Neural cell (in vitro differentiated cells): ENCODE measurements around the gene SLMAP. TPM values are rescaled to one million over a fixed set of nuclear protein-coding genes. Genes with fewer than 3 reads are reported as not detected.

ENCODE experiments used
- H2AFZ ChIP-seq: fragments of 200-600, 300-800 bp; sonication (generic), shearing (Covaris generic); 2 replicates; pipeline ENCODE4 v1.6.0; 2014; ENCODE audit warnings: low read depth, mild to moderate bottlenecking, antibody characterized with exemption, low read length, moderate library complexity
- H3F3A ChIP-seq: fragments of 200-600 bp; shearing (Covaris generic); 2 replicates; pipeline ENCODE4 v1.6.1; 2016; ENCODE audit warnings: mild to moderate bottlenecking, moderate library complexity, mixed read lengths, antibody characterized with exemption, low read length; ENCODE audit not compliant: insufficient read depth, poor library complexity, severe bottlenecking
- H3K27ac ChIP-seq: fragments of 200-600, 300-800 bp; sonication (generic), shearing (Covaris generic); 2 replicates; pipeline ENCODE4 v1.5.1; 2014; ENCODE audit warnings: mild to moderate bottlenecking, low read length, moderate library complexity
- H3K27me3 ChIP-seq: fragments of 300-800, 200-600 bp; sonication (generic), shearing (Covaris generic); 2 replicates; pipeline ENCODE4 v1.6.0; 2014; ENCODE audit warnings: mild to moderate bottlenecking, low read depth, low read length, moderate library complexity; ENCODE audit not compliant: insufficient read depth
- H3K36me3 ChIP-seq: fragments of 300-800, 200-600 bp; sonication (generic), shearing (Covaris generic); 2 replicates; pipeline ENCODE4 v1.5.1; 2014; ENCODE audit warnings: mild to moderate bottlenecking, antibody characterized with exemption, low read length, moderate library complexity; ENCODE audit not compliant: insufficient read depth
- H3K4me2 ChIP-seq: fragments of 300-800, 200-600 bp; sonication (generic), shearing (Covaris generic); 2 replicates; pipeline ENCODE4 v1.6.0; 2014; ENCODE audit warnings: mild to moderate bottlenecking, low read length
- H3K4me3 ChIP-seq: fragments of 300-800, 200-600 bp; sonication (generic), shearing (Covaris generic); 2 replicates; pipeline ENCODE4 v1.5.1; 2014; ENCODE audit warnings: mild to moderate bottlenecking, low read length, moderate library complexity
- H3K79me2 ChIP-seq: fragments of 200-600 bp; shearing (Covaris generic); replicated peaks from 2 replicates; pipeline ENCODE4 v1.6.0; 2014; ENCODE audit warnings: mild to moderate bottlenecking, low read length, moderate library complexity; ENCODE audit not compliant: insufficient read depth
- H3K9ac ChIP-seq: fragments of 300-800, 200-600 bp; sonication (generic), shearing (Covaris generic); 2 replicates; pipeline ENCODE4 v1.6.1; 2016; ENCODE audit warnings: mild to moderate bottlenecking, low read length, mixed read lengths
- H3K9me2 ChIP-seq: fragments of 200-600 bp; shearing (Covaris generic); 2 replicates; pipeline ENCODE4 v1.6.1; 2016; ENCODE audit warnings: mild to moderate bottlenecking, low read length, mixed read lengths; ENCODE audit not compliant: insufficient read depth
- H3K9me3 ChIP-seq: fragments of 200-600, 300-800 bp; sonication (generic), shearing (Covaris generic); 2 replicates; pipeline ENCODE4 v1.6.1; 2016; ENCODE audit warnings: mild to moderate bottlenecking, mixed run types, low read length, moderate library complexity, mixed read lengths
- H4K20me1 ChIP-seq: fragments of 200-600 bp; shearing (Covaris generic); 2 replicates; pipeline ENCODE4 v1.6.1; 2016; ENCODE audit warnings: mild to moderate bottlenecking, mixed run types; ENCODE audit not compliant: insufficient read depth
- EP300 ChIP-seq: fragments of 450-650 bp; conservative IDR thresholded peaks from 2 replicates; pipeline ENCODE4 v1.6.1; 2014; ENCODE audit warnings: antibody characterized with exemption, mild to moderate bottlenecking, moderate library complexity; ENCODE audit not compliant: poor library complexity, severe bottlenecking
- EZH2 ChIP-seq: fragments of 200-600, 300-800 bp; shearing (Covaris generic), sonication (generic); IDR thresholded peaks from 2 replicates; pipeline ENCODE4 v1.6.1; 2014; ENCODE audit warnings: antibody characterized with exemption, low read length, borderline replicate concordance, mild to moderate bottlenecking; ENCODE audit not compliant: insufficient read depth, poor library complexity, severe bottlenecking
- MXI1 ChIP-seq: fragments of 450-650 bp; conservative IDR thresholded peaks from 2 replicates; pipeline ENCODE4 v1.6.1; 2014; ENCODE audit warnings: antibody characterized with exemption, mild to moderate bottlenecking; ENCODE audit not compliant: poor library complexity, severe bottlenecking
- POLR2AphosphoS5 ChIP-seq: IDR thresholded peaks from 2 replicates; pipeline ENCODE4 v1.6.1; 2012
- RAD21 ChIP-seq: fragments of 450-650 bp; conservative IDR thresholded peaks from 2 replicates; pipeline ENCODE4 v1.6.1; 2014; ENCODE audit warnings: antibody characterized with exemption, mild to moderate bottlenecking, moderate library complexity
- SMC3 ChIP-seq: fragments of 450-650 bp; conservative IDR thresholded peaks from 2 replicates; pipeline ENCODE4 v1.6.1; 2014; ENCODE audit warnings: antibody characterized with exemption, mild to moderate bottlenecking, moderate library complexity; ENCODE audit not compliant: poor library complexity
- TAF1 ChIP-seq: IDR thresholded peaks from 2 replicates; pipeline ENCODE4 v1.6.1; 2012; ENCODE audit warnings: low read depth
- polyA plus RNA-seq: library from polyadenylated mRNA; depleted of rRNA; stranded (reverse); fragments of >200 nt; gene quantifications from 2 replicates; pipeline ENCODE4 v1.2.3, GENCODE V29; 2014
- TF ChIP-seq, protein P1 (sequence below): IDR thresholded peaks from 2 replicates; pipeline ENCODE4 v1.6.1; 2012; ENCODE audit warnings: borderline replicate concordance
- TF ChIP-seq, protein P2 (sequence below): fragments of 450-650 bp; IDR thresholded peaks from 2 replicates; pipeline ENCODE4 v1.5.1; 2014; ENCODE audit warnings: antibody characterized with exemption, mild to moderate bottlenecking, moderate library complexity; ENCODE audit not compliant: poor library complexity, severe bottlenecking

Gene SLMAP
- polyA plus RNA-seq, 1 donor from 2014 or later: 42.1 TPM

DNA sequence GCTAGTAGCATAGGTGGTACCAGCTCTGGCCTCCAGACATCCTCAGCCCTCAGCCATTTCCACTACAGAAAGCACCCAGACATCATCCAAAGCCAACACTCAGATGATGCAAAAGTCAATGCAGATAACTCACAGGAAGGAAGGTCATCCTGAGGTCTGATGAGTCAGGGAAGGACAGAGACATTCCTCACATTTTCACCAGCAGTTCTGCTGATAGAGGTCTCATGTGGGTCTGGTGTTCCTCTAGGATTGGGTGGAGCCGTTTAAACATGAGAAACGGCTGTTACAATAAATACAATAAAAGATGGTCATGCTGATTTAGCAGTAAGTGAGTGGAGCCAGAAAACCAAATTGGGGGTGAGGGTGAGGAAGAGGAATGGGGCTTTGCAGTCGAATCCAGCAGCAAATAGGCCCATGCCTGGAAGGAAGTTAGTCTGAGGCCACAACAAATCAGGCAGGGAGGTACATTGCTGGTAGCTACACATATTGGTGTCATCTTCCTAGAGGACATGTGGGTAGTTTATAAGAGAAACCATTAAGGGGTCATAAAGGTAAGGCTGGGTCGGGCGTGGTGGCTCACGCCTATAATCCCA is 218.8 kb downstream of the SLMAP start:
- no peak overlapping the region for H3K4me2 ChIP-seq
- H3K27ac ChIP-seq: no peak overlapping the region
- no peaks in the 10 kb centered on the region for H3K36me3 ChIP-seq
- no peak overlapping the region for H3K9ac ChIP-seq
- no peaks in the 10 kb centered on the region for H4K20me1 ChIP-seq
- H3K27me3 ChIP-seq: no peaks in the 10 kb centered on the region
- no peaks in the 10 kb centered on the region for H3K79me2 ChIP-seq
- H3K9me3 ChIP-seq: no peaks in the 10 kb centered on the region
- H2AFZ ChIP-seq: no peak overlapping the region
- H3K4me3 ChIP-seq: no peak overlapping the region
- H3F3A ChIP-seq: no peaks in the 10 kb centered on the region
- H3K9me2 ChIP-seq: no peaks in the 10 kb centered on the region
- TF ChIP-seq EP300 (no peak), TAF1 (no peak), POLR2AphosphoS5 (no peak)

DNA sequence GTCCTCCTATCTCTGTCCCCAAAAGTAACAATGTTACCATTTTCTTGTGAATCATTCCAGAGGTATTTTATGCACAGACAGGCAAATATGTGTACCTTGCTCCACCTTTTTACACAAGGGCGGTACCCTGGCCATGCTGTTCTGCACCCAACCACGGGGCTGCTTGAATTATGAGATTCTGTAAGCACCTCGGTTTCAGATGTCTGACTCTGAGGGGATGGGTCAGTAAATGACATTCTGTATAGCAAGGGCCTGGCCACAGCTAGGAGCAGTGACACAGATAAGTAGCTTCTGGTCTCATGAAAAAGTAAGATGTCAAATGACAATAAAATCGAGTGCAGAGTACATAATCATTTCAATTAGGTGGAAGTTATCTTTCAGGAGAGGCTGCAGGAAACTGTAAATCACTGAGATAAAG is 221.7 kb downstream of the SLMAP start:
- Histone ChIP-seq H3F3A (no peaks in the 10 kb centered on the region), H2AFZ (no peak overlapping the region), H3K4me3 (no peak overlapping the region), H3K9me2 (no peaks in the 10 kb centered on the region), H3K27ac (no peak overlapping the region), H4K20me1 (no peaks in the 10 kb centered on the region), H3K9ac (no peak overlapping the region), H3K9me3 (no peaks in the 10 kb centered on the region), H3K27me3 (no peaks in the 10 kb centered on the region), H3K4me2 (no peak overlapping the region), H3K36me3 (no peaks in the 10 kb centered on the region), H3K79me2 (no peaks in the 10 kb centered on the region)
- TF ChIP-seq, protein P1, sequence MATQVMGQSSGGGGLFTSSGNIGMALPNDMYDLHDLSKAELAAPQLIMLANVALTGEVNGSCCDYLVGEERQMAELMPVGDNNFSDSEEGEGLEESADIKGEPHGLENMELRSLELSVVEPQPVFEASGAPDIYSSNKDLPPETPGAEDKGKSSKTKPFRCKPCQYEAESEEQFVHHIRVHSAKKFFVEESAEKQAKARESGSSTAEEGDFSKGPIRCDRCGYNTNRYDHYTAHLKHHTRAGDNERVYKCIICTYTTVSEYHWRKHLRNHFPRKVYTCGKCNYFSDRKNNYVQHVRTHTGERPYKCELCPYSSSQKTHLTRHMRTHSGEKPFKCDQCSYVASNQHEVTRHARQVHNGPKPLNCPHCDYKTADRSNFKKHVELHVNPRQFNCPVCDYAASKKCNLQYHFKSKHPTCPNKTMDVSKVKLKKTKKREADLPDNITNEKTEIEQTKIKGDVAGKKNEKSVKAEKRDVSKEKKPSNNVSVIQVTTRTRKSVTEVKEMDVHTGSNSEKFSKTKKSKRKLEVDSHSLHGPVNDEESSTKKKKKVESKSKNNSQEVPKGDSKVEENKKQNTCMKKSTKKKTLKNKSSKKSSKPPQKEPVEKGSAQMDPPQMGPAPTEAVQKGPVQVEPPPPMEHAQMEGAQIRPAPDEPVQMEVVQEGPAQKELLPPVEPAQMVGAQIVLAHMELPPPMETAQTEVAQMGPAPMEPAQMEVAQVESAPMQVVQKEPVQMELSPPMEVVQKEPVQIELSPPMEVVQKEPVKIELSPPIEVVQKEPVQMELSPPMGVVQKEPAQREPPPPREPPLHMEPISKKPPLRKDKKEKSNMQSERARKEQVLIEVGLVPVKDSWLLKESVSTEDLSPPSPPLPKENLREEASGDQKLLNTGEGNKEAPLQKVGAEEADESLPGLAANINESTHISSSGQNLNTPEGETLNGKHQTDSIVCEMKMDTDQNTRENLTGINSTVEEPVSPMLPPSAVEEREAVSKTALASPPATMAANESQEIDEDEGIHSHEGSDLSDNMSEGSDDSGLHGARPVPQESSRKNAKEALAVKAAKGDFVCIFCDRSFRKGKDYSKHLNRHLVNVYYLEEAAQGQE: no peak
- TF ChIP-seq TAF1: no peak
- TF ChIP-seq RAD21: no peak
- no peak for TF ChIP-seq SMC3
- TF ChIP-seq MXI1: no peak
- TF ChIP-seq, protein P2, sequence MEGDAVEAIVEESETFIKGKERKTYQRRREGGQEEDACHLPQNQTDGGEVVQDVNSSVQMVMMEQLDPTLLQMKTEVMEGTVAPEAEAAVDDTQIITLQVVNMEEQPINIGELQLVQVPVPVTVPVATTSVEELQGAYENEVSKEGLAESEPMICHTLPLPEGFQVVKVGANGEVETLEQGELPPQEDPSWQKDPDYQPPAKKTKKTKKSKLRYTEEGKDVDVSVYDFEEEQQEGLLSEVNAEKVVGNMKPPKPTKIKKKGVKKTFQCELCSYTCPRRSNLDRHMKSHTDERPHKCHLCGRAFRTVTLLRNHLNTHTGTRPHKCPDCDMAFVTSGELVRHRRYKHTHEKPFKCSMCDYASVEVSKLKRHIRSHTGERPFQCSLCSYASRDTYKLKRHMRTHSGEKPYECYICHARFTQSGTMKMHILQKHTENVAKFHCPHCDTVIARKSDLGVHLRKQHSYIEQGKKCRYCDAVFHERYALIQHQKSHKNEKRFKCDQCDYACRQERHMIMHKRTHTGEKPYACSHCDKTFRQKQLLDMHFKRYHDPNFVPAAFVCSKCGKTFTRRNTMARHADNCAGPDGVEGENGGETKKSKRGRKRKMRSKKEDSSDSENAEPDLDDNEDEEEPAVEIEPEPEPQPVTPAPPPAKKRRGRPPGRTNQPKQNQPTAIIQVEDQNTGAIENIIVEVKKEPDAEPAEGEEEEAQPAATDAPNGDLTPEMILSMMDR: no peak
- no peak for TF ChIP-seq POLR2AphosphoS5
- TF ChIP-seq EZH2: no peak
- TF ChIP-seq EP300: no peak
